ENCODE data around the gene TRIP13. TPM values are rescaled to one million over a fixed set of nuclear protein-coding genes. Genes with fewer than 3 reads are reported as not detected.
"Not testable (repeated sequence)": the region's sequence is repeated elsewhere in the genome, so short reads cannot be mapped to it uniquely, and the experiment has no call there.

TRIP13 gene
- total RNA-seq, 1 experiment from 2014 or later, result 45.9 TPM

- POLR2A ChIA-PET; intact Hi-C loops (cut with micrococcal nuclease; ENCODE audit: unreplicated experiment); in situ Hi-C loops (cut with HindIII; ENCODE audit: low pct_unique_long_range_greater_than_20kb, low sequenced_read_pairs); H3K27ac ChIP-seq (ENCODE audit: low read length); H3K4me1 ChIP-seq (ENCODE audit: control insufficient read depth, insufficient read depth, low read length); H3K4me3 ChIP-seq (ENCODE audit: low read depth in 2 of 2, low read length in 2 of 2); DNase-seq (ENCODE audit: low read depth, low spot score); H3K9me3 ChIP-seq (ENCODE audit: control insufficient read depth, insufficient read depth, low read depth, low read length); H3K27me3 ChIP-seq (ENCODE audit: control insufficient read depth, insufficient read depth, low read length); H3K36me3 ChIP-seq (ENCODE audit: control insufficient read depth, insufficient read depth, low read length); CTCF ChIA-PET; BruUV-seq (replicated peaks): not testable (repeated sequence)
- ATAC-seq, result peak; percentile 49
These were observed 47.5 kb upstream of the TRIP13 start for GRCh38 chr5:845031-845675.

- H3K4me1 ChIP-seq (ENCODE audit: control insufficient read depth, insufficient read depth, low read length); H3K27ac ChIP-seq (ENCODE audit: low read length); ATAC-seq; H3K36me3 ChIP-seq (ENCODE audit: control insufficient read depth, insufficient read depth, low read length); in situ Hi-C loops (cut with HindIII; ENCODE audit: low pct_unique_long_range_greater_than_20kb, low sequenced_read_pairs); H3K27me3 ChIP-seq (ENCODE audit: control insufficient read depth, insufficient read depth, low read length); H3K4me3 ChIP-seq (ENCODE audit: low read depth in 2 of 2, low read length in 2 of 2); DNase-seq (ENCODE audit: low read depth, low spot score); POLR2A ChIA-PET; BruUV-seq (replicated peaks); H3K9me3 ChIP-seq (ENCODE audit: control insufficient read depth, insufficient read depth, low read depth, low read length); CTCF ChIA-PET; intact Hi-C loops (cut with micrococcal nuclease; ENCODE audit: unreplicated experiment): not testable (repeated sequence)
These were observed 46.7 kb upstream of the TRIP13 start for GRCh38 chr5:845676-846601.

DNA sequence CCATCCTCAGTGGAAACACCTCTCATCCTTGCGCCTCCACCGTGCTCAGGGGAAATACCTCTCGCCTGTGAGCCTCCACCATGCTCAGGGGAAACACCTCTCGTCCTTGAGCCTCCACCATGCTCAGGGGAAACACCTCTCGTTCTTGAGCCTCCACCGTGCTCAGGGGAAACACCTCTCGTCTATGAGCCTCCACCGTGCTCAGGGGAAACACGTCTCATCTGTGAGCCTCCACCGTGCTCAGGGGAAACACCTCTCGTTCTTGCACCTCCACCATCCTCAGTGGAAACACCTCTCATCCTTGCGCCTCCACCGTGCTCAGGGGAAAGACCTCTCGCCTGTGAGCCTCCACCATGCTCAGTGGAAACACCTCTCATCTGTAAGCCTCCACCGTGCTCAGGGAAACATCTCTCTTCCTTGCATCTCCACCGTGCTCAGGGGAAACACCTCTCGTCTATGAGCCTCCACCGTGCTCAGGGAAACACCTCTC is 46.0 kb upstream of the TRIP13 start:
- H3K9me3 ChIP-seq (ENCODE audit: control insufficient read depth, insufficient read depth, low read depth, low read length); H3K4me3 ChIP-seq (ENCODE audit: low read depth in 2 of 2, low read length in 2 of 2); H3K27ac ChIP-seq (ENCODE audit: low read length); H3K36me3 ChIP-seq (ENCODE audit: control insufficient read depth, insufficient read depth, low read length); intact Hi-C loops (cut with micrococcal nuclease; ENCODE audit: unreplicated experiment); ATAC-seq; BruUV-seq (replicated peaks); H3K27me3 ChIP-seq (ENCODE audit: control insufficient read depth, insufficient read depth, low read length); H3K4me1 ChIP-seq (ENCODE audit: control insufficient read depth, insufficient read depth, low read length); DNase-seq (ENCODE audit: low read depth, low spot score); POLR2A ChIA-PET; CTCF ChIA-PET; in situ Hi-C loops (cut with HindIII; ENCODE audit: low pct_unique_long_range_greater_than_20kb, low sequenced_read_pairs): not testable (repeated sequence)

GRCh38 chr5:847212-847611 is 45.5 kb upstream of the TRIP13 start:
- in situ Hi-C loops (cut with HindIII; ENCODE audit: low pct_unique_long_range_greater_than_20kb, low sequenced_read_pairs); intact Hi-C loops (cut with micrococcal nuclease; ENCODE audit: unreplicated experiment): not testable (repeated sequence)

GRCh38 chr5:847736-848135 is 44.9 kb upstream of the TRIP13 start:
- H3K4me3 ChIP-seq (ENCODE audit: low read depth in 2 of 2, low read length in 2 of 2); POLR2A ChIA-PET; BruUV-seq (replicated peaks); H3K27ac ChIP-seq (ENCODE audit: low read length); DNase-seq (ENCODE audit: low read depth, low spot score); in situ Hi-C loops (cut with HindIII; ENCODE audit: low pct_unique_long_range_greater_than_20kb, low sequenced_read_pairs); H3K9me3 ChIP-seq (ENCODE audit: control insufficient read depth, insufficient read depth, low read depth, low read length); H3K27me3 ChIP-seq (ENCODE audit: control insufficient read depth, insufficient read depth, low read length); ATAC-seq; H3K36me3 ChIP-seq (ENCODE audit: control insufficient read depth, insufficient read depth, low read length); intact Hi-C loops (cut with micrococcal nuclease; ENCODE audit: unreplicated experiment); H3K4me1 ChIP-seq (ENCODE audit: control insufficient read depth, insufficient read depth, low read length); CTCF ChIA-PET: not testable (repeated sequence)

More at GRCh38 chr5:847212-847611, 45.5 kb upstream of the TRIP13 start:
- H3K27me3 ChIP-seq (ENCODE audit: control insufficient read depth, insufficient read depth, low read length); CTCF ChIA-PET; POLR2A ChIA-PET; BruUV-seq (replicated peaks); H3K9me3 ChIP-seq (ENCODE audit: control insufficient read depth, insufficient read depth, low read depth, low read length); ATAC-seq; H3K27ac ChIP-seq (ENCODE audit: low read length); H3K36me3 ChIP-seq (ENCODE audit: control insufficient read depth, insufficient read depth, low read length); H3K4me1 ChIP-seq (ENCODE audit: control insufficient read depth, insufficient read depth, low read length); DNase-seq (ENCODE audit: low read depth, low spot score); H3K4me3 ChIP-seq (ENCODE audit: low read depth in 2 of 2, low read length in 2 of 2): not testable (repeated sequence)

Data from Panc1 (cell line).